IPS-15b (cell line): ENCODE data around the gene FYCO1.
"Not testable (repeated sequence)": the region's sequence is repeated elsewhere in the genome, so short reads cannot be mapped to it uniquely, and the experiment has no call there.

Source experiments
- H3K27me3 ChIP-seq: one replicate; pipeline ENCODE4 v1.6.1; 2013; ENCODE audit warnings: low read length; ENCODE audit not compliant: control insufficient read depth, insufficient read depth
- H3K36me3 ChIP-seq: one replicate; pipeline ENCODE4 v1.6.1; 2013; ENCODE audit warnings: low read length; ENCODE audit not compliant: control insufficient read depth, insufficient read depth
- H3K4me1 ChIP-seq: one replicate; pipeline ENCODE4 v1.6.1; 2013; ENCODE audit warnings: mild to moderate bottlenecking, low read length; ENCODE audit not compliant: control insufficient read depth, insufficient read depth
- H3K4me3 ChIP-seq: one replicate; pipeline ENCODE4 v1.5.1; 2013; ENCODE audit warnings: low read depth, low read length
- H3K9ac ChIP-seq: one replicate; pipeline ENCODE4 v1.6.1; 2013; ENCODE audit warnings: low read depth, mild to moderate bottlenecking, low read length
- H3K9me3 ChIP-seq: one replicate; pipeline ENCODE4 v1.6.1; 2013; ENCODE audit warnings: mild to moderate bottlenecking, low read length; ENCODE audit not compliant: control insufficient read depth, insufficient read depth

The FYCO1 gene

DNA sequence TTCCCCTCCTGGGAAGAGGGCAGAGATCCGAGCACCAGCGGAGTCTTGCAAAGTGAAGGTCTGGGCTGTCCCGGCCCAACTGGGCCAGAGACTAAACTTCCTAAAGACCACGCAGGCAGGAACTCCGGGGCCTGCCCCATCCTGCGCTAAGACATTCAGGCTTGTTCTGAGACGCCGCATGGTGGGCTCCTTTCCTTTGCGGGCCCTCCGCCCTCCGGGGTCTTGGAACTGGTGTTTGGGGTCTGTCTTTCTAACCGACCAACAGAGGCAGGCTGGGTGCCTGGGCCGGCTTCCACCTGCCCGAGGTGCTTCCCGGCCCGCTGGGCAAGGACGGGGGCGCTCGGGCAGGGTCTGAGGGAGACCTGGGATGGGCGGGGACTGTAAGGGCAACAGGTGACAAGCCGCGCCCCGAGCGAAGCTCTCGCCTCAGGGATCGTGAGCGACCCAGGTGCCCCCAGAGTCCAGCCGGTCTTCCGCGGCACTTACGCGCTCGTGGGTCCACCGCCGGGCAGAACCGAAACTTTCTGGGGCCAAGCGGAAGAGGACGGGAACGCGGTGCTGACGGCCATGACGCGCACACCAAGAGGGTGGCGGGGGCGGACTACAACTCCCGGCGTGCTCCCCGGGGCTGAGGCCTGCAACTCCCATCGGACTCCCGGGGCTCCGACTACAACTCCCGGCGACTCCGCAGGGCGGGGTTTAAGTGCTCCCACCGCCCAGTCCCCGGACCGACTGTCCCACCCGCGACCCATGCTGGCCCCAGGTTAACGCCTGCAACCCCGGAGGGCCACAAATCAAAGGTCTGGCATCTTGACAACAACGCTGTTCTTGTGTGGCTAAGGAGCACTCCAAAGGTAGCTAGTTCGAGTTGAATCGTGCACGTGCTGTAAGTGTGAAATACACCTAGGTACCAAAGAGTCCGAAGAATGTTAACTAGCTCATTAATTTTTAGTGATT is at the start of gene FYCO1:
FYCO1 (minus strand) TSS at position 589 of the 957 bp plus-strand sequence. CDS start 10,914 bp downstream, outside the sequence.
- H3K9me3 ChIP-seq = no peaks in the 10 kb centered on the region
- peaks cover 26% of the 10 kb centered on the region for H3K4me1 ChIP-seq
- peaks cover 9% of the 10 kb centered on the region for H3K27me3 ChIP-seq
- H3K36me3 ChIP-seq = no peaks in the 10 kb centered on the region
- H3K4me3 ChIP-seq = peak within 1 kb of the TSS; percentile 88
- H3K9ac ChIP-seq = peak within 1 kb of the TSS; percentile 79

DNA sequence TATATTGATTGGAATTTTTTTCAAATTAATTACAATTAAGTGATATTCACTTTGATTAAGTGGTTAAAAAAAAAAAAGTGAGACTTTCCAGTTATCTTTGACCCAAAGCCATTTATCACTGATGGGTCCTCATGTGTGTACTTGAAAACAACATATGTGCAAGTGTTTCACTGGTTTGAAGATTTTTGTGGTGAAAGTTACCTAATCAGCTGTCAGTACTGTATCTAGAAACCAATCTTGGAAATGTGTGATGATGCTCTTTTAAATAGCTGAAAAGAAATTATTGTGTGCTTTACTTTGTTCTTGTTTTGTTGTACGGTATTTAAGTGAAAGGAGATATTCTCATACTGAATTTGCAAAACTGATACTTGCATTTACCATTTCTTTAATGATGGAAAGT is 43.3 kb upstream of the FYCO1 start:
- H3K4me1 ChIP-seq = no peaks in the 10 kb centered on the region
- H3K36me3 ChIP-seq = no peaks in the 10 kb centered on the region
- no peaks in the 10 kb centered on the region for H3K27me3 ChIP-seq
- no peak overlapping the region for H3K4me3 ChIP-seq
- no peaks in the 10 kb centered on the region for H3K9me3 ChIP-seq
- no peak overlapping the region for H3K9ac ChIP-seq

DNA sequence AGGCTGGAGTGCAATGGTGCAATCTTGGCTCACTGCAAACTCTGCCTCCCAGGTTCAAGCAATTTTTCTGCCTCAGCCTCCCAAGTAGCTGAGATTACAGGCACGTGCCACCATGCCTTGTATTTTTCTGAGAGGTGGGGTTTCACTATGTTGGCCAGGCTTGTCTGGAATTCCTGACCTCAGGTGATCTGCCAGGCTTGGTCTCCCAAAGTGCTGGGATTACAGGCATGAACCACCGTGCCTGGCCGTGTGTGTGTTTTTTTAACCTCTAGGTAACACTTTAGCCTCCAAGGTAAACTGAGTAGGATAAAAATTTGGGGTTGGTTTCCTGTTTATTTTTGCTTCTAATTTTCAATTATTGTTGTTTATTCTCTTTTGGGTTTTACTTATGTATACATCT is 42.4 kb upstream of the FYCO1 start:
- H3K36me3 ChIP-seq, H3K4me1 ChIP-seq, H3K4me3 ChIP-seq, H3K27me3 ChIP-seq, H3K9me3 ChIP-seq, H3K9ac ChIP-seq: not testable (repeated sequence)

DNA sequence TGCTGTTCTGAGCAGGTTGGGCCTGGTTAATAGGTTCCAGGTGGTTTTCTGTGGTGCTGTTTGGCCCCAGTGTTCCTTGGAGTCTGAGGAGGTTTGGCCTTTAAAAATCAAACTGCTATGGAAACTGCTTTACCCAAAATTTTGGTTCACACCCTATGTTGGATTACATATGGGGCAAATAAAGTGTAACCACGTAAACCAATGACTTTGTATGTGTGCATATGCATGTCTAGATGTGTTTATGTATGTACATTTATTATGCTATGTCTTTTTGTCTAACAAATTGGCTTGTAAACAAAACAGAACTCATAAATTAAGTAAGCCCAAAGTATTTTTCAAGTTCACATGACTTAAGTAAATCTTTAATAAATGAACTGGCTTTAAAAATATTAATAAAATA is 40.6 kb upstream of the FYCO1 start:
- Histone ChIP-seq H3K9ac (no peak overlapping the region), H3K27me3 (no peaks in the 10 kb centered on the region), H3K36me3 (no peaks in the 10 kb centered on the region), H3K9me3 (no peaks in the 10 kb centered on the region), H3K4me1 (no peaks in the 10 kb centered on the region), H3K4me3 (no peak overlapping the region)

DNA sequence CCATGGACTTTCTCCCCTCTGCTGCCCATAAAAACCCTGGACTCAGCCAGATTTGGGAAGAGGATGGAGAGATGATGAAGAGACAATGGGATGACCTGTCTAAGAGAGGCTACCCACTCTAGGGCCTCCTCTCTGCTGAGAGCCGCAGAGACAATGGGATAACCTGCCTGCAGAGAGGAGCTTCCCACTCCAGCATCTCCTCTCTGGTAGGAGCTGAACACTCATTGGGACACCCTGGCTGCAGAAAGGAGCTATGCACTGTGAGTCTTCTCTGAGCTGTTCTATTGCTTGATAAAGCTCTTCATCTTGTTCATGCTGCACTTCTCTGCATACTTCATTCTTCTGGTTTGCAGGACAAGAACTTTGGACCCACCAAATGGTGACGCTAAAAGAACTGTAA is 36.1 kb upstream of the FYCO1 start:
- H3K4me1 ChIP-seq = no peaks in the 10 kb centered on the region
- H3K9me3 ChIP-seq = peaks cover 10% of the 10 kb centered on the region
- no peaks in the 10 kb centered on the region for H3K36me3 ChIP-seq
- no peak overlapping the region for H3K9ac ChIP-seq
- H3K4me3 ChIP-seq = no peak overlapping the region
- no peaks in the 10 kb centered on the region for H3K27me3 ChIP-seq

DNA sequence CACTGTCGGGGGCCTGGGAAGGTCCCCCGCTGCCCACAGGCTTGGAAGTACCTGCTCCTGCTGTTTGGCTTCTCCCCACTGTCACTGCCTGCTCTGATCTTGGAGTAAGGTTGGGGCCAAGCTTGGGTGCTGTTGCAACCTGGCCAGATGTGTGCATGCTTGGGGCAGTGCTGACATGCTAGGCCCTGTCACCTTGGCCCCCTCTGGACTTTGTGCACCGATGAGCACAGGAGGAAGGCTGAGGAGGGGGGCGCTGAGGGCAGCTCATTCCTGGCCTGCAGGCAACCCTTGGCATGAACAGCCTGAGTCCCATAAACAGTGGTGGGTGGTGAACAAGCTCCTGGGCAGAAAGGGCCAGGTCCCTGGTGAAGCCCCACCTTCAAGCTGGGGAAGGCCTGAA is 35.6 kb upstream of the FYCO1 start:
- no peaks in the 10 kb centered on the region for H3K27me3 ChIP-seq
- H3K36me3 ChIP-seq = no peaks in the 10 kb centered on the region
- no peaks in the 10 kb centered on the region for H3K4me1 ChIP-seq
- H3K9ac ChIP-seq = no peak overlapping the region
- no peak overlapping the region for H3K4me3 ChIP-seq
- peaks cover 10% of the 10 kb centered on the region for H3K9me3 ChIP-seq

DNA sequence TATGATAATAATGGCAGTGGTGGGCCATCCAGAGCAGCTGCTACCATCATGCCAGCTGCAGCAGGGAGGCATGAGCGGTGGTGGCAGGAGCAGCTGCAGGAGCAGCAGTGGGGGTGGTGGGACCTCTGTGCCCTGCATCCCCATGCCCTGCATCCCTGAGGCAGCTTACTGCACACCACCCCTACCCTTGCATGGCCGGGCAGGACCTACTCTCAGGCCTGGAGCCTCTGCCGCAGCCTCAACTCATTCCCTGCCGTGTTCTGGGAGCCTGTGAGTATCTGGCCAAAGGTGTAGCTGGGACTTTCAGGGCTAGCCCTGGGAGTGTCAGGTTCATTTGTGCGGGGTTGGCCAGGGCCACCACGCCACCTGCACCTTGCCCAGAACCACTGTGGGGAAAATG is 35.0 kb upstream of the FYCO1 start:
- Histone ChIP-seq H3K4me1 (no peaks in the 10 kb centered on the region), H3K36me3 (no peaks in the 10 kb centered on the region), H3K4me3 (no peak overlapping the region)

DNA sequence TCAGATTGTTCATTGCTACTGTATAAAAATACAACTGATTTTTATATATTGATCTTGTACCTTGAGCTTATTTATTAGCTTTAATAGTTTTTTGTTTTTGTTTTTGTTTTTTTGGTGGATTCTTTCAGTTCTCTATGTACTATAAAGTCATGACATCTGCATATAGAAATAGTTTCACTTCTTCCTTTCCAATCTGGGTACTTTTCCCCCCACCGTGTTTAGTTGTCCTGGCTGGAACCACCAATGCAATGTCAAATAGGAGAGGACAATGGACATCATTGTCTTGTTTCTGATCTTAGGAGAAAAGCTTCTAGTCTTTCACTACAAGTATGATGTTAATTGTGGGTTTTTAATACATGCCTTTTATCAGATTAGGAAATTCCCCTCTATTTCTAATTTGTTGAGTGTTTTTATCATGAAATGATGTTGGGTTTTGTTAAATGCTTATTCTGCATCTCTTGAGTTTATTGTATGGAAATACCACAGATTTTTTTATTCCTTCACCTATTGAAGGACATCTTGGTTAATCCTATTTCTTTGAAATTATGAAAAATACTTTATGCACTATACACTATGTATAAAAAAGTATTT is 34.4 kb upstream of the FYCO1 start:
- Histone ChIP-seq H3K4me3 (no peak overlapping the region), H3K36me3 (no peaks in the 10 kb centered on the region), H3K9me3 (peaks cover 10% of the 10 kb centered on the region), H3K27me3 (no peaks in the 10 kb centered on the region), H3K9ac (no peak overlapping the region), H3K4me1 (no peaks in the 10 kb centered on the region)

More for the DNA sequence above, 35.0 kb upstream of the FYCO1 start:
- no peak overlapping the region for H3K9ac ChIP-seq
- H3K27me3 ChIP-seq = no peaks in the 10 kb centered on the region
- peaks cover 10% of the 10 kb centered on the region for H3K9me3 ChIP-seq

DNA sequence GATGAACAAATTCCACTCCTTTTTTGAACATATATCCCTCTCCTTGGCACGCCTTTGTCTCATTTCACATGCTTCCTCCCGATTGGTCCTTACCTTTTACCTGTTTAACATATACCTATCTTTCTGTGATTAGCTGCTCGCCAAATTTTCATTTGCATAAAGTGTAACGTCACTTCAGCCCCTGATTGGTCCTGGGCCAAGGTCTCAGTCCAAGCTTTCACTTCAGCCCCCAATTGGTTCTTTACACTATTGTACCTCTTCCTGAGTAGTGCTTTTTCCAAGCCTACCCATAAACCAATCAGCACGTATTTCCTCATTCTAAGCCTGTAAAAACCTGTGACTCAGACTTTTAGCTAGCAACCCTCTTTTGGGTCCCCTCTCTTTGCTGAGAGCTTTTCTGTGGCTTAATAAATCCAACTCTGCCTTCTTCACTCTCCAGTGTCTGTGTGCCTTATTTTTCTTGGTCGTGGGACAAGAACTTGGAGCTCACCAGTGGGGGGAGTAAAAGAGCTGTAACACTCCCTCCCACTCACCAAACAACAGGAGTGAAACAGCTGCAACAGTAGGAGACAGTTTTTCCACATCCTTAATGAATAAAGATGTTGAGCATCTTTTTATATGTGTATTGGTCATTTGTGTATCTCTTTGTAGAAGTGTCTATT is 32.2 kb upstream of the FYCO1 start:
- H3K9me3 ChIP-seq = peaks cover 10% of the 10 kb centered on the region
- no peaks in the 10 kb centered on the region for H3K4me1 ChIP-seq
- no peak overlapping the region for H3K4me3 ChIP-seq
- H3K9ac ChIP-seq = no peak overlapping the region
- H3K27me3 ChIP-seq = no peaks in the 10 kb centered on the region
- no peaks in the 10 kb centered on the region for H3K36me3 ChIP-seq

DNA sequence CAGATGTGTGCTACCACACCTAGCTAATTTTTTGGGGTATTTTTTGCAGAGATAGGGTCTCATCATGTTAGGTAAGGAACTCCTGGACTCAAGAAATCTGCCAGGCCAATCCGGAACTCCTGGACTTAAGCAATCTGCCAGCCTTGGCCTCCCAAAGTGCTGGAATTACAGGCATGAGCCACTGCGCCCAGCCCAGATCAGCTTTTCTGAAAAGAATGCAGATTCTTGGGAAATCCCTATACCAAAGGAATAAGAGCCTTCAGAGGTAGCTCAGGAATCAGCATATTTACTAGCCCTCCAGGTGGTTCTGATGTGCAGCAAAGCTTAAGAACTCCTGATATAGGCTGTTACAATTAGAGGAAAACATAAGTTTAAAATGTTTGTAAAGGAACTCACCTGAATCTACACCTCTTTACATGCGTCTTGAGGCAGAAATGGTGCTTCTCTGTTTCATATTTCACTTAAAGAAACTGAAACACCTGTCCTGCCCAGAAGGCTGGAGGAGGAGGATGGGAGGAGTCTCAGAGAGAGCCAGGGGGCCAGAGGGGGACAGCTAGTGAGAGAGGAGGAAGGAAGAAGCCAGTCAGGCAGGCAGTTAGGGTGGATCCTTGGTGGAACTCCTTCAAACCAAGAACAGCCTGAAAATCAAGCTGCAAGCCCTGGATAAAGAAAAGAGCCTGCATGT is 31.5 kb upstream of the FYCO1 start, which contains the start of gene XCR1:
XCR1 (minus strand) TSS at position 463 of the 685 bp plus-strand sequence. CDS start 5,536 bp downstream, outside the sequence.
- Histone ChIP-seq H3K36me3 (no peaks in the 10 kb centered on the region), H3K9me3 (peaks cover 10% of the 10 kb centered on the region), H3K27me3 (no peaks in the 10 kb centered on the region), H3K4me1 (no peaks in the 10 kb centered on the region), H3K4me3 (no peak within 1 kb of the TSS), H3K9ac (no peak within 1 kb of the TSS)

DNA sequence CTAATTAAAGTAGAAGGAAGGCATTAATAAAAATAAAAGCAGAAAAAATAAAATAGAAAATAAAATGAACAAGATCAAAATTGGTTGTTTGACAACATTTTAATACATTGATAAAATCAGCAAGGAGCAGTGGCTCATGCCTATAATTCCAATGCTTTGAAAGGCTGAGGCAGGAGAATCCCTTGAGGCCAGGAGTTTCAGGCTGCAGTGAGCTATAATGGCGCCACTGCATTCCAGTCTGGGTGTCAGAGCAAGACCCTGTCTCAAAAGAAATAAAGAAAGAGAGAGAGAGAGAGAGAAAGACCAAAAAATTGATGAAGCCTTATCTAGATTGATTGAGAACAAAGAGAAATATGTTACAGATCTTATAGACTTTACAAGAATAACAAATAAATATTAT is 29.5 kb upstream of the FYCO1 start:
- H3K4me1 ChIP-seq = no peaks in the 10 kb centered on the region
- no peak overlapping the region for H3K9ac ChIP-seq
- H3K36me3 ChIP-seq = no peaks in the 10 kb centered on the region

More for the DNA sequence above, 29.5 kb upstream of the FYCO1 start:
- peaks cover 10% of the 10 kb centered on the region for H3K9me3 ChIP-seq
- H3K27me3 ChIP-seq = no peaks in the 10 kb centered on the region
- H3K4me3 ChIP-seq = no peak overlapping the region
